ENCODE measurements around the gene ADARB2.

ADARB2 gene

DNA sequence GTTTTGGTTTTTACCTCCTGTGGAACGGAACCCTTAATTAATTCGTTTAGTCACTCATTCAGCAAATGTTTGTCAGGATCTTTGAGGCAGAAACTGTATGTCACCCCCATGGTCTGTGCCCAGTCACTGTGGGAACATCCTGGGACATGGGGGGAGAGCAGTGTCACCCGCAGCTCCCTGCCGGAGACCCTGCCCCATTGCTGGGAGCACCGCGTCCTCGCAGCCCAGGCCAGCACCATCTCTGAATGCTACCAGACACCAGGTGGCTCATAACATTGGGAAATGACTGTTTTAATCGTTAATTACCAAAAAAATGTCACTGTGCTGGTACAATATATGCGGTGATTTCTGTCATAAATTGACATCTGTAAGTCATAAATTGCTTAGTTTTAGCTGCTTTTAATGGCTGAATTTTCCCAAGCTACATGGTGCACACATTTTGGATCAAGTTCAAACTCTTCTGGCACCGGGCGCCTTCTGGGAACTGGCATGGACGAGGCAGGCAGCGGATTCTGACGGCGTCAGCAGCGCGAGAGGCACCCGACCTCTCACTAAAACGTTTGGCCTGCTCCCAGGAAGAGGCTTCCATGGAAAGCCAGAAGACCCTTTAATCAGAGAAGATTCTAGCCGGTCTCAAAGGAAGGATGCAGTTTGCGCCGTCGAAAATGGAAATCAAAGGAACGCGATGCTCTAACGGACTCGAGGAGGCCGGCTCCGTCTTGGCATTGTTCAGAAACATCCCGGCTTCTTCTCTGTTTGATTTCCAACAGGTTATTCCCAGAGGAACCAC, 184.2 kb downstream of the ADARB2 start:
- no peak for DNase-seq (ENCODE audit: low read depth in 1 of 2, low spot score in 1 of 2)
- Histone ChIP-seq H3K27ac (replicated peaks) (no peak overlapping the region), H3K27me3 (ENCODE audit: insufficient read depth, poor library complexity, severe bottlenecking) (no peaks in the 10 kb centered on the region), H3K4me3 (replicated peaks; ENCODE audit: insufficient read depth, low read length) (no peak overlapping the region)
- TF ChIP-seq SPI1 (IDR thresholded peaks at IDR 0.05; ENCODE audit: borderline replicate concordance, low read depth), result no peak
- TF ChIP-seq, protein P1, sequence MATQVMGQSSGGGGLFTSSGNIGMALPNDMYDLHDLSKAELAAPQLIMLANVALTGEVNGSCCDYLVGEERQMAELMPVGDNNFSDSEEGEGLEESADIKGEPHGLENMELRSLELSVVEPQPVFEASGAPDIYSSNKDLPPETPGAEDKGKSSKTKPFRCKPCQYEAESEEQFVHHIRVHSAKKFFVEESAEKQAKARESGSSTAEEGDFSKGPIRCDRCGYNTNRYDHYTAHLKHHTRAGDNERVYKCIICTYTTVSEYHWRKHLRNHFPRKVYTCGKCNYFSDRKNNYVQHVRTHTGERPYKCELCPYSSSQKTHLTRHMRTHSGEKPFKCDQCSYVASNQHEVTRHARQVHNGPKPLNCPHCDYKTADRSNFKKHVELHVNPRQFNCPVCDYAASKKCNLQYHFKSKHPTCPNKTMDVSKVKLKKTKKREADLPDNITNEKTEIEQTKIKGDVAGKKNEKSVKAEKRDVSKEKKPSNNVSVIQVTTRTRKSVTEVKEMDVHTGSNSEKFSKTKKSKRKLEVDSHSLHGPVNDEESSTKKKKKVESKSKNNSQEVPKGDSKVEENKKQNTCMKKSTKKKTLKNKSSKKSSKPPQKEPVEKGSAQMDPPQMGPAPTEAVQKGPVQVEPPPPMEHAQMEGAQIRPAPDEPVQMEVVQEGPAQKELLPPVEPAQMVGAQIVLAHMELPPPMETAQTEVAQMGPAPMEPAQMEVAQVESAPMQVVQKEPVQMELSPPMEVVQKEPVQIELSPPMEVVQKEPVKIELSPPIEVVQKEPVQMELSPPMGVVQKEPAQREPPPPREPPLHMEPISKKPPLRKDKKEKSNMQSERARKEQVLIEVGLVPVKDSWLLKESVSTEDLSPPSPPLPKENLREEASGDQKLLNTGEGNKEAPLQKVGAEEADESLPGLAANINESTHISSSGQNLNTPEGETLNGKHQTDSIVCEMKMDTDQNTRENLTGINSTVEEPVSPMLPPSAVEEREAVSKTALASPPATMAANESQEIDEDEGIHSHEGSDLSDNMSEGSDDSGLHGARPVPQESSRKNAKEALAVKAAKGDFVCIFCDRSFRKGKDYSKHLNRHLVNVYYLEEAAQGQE (IDR thresholded peaks at IDR 0.05; ENCODE audit: insufficient replicate concordance, low read depth), result no peak
- TF ChIP-seq GABPA (IDR thresholded peaks at IDR 0.05; ENCODE audit: low read depth), result no peak
- TF ChIP-seq POLR2AphosphoS5 (IDR thresholded peaks at IDR 0.05; ENCODE audit: low read depth), result no peak
- TF ChIP-seq, protein P2, sequence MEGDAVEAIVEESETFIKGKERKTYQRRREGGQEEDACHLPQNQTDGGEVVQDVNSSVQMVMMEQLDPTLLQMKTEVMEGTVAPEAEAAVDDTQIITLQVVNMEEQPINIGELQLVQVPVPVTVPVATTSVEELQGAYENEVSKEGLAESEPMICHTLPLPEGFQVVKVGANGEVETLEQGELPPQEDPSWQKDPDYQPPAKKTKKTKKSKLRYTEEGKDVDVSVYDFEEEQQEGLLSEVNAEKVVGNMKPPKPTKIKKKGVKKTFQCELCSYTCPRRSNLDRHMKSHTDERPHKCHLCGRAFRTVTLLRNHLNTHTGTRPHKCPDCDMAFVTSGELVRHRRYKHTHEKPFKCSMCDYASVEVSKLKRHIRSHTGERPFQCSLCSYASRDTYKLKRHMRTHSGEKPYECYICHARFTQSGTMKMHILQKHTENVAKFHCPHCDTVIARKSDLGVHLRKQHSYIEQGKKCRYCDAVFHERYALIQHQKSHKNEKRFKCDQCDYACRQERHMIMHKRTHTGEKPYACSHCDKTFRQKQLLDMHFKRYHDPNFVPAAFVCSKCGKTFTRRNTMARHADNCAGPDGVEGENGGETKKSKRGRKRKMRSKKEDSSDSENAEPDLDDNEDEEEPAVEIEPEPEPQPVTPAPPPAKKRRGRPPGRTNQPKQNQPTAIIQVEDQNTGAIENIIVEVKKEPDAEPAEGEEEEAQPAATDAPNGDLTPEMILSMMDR (IDR thresholded peaks at IDR 0.05; ENCODE audit: insufficient read depth, low read length), result no peak

DNA sequence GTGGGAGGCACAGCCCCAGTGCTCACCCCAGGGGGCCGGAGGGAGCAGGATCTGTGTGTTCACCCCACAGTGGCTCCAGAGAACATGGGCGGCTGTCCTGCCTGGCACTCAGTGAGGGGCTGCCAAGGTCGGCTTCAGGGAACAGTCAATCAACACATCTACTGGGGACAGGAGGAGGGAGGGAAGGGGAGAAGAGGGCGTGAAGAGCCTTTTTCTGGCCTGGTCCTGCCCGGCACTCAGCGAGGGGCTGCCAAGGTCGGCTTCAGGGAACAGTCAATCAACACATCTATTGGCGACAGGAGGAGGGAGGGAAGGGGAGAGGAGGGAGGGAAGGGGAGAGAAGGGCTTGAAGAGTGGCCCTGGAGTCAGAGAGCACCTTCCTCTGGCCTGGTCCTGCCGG, 184.9 kb downstream of the ADARB2 start:
- no peak overlapping the region for H3K4me3 ChIP-seq (replicated peaks; ENCODE audit: insufficient read depth, low read length)
- no peaks in the 10 kb centered on the region for H3K27me3 ChIP-seq (ENCODE audit: insufficient read depth, poor library complexity, severe bottlenecking)
- TF ChIP-seq, protein P1 (IDR thresholded peaks at IDR 0.05; ENCODE audit: insufficient replicate concordance, low read depth), result no peak
- TF ChIP-seq POLR2AphosphoS5 (IDR thresholded peaks at IDR 0.05; ENCODE audit: low read depth) (no peak), SPI1 (IDR thresholded peaks at IDR 0.05; ENCODE audit: borderline replicate concordance, low read depth) (no peak), GABPA (IDR thresholded peaks at IDR 0.05; ENCODE audit: low read depth) (no peak)
- TF ChIP-seq, protein P2 (IDR thresholded peaks at IDR 0.05; ENCODE audit: insufficient read depth, low read length), result no peak
- no peak overlapping the region for H3K27ac ChIP-seq (replicated peaks)
- DNase-seq (ENCODE audit: low read depth in 1 of 2, low spot score in 1 of 2), result no peak

DNA sequence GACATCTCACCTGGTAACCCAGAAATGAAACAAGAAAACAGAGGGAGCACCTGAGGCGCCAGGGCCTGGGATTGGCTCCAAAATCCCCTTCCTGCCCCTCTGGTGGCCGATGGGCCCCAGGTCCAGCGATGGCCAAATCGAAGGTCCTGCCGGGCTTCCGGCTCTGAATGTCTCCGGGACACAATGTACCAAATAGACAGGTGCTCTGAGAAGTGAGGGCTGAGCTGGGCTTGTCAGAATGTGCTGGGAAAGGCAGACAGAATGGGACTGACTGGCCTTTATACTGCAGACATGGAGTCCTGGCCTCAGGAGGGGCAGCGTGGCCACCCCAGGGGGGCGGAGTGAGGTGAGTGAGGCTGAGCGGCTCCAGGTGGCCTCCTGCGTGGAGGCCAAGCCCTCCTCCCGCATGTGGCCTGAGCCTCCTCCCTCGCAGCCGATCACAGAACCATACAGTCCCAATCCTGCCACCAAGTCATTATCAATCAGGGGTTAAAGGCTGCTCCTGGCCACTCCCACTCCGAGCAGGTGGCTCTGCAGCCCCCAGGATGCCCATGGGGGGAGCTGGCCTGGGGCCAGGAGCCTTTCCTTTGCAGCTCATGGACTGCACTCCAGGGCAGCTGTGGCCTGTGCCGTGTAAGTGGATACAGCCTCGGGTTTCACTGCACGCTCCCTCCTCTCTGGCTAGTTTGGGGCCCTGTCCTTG, 185.5 kb downstream of the ADARB2 start:
- no peak overlapping the region for H3K4me3 ChIP-seq (replicated peaks; ENCODE audit: insufficient read depth, low read length)
- H3K27me3 ChIP-seq (ENCODE audit: insufficient read depth, poor library complexity, severe bottlenecking), result no peaks in the 10 kb centered on the region
- TF ChIP-seq, protein P1 (IDR thresholded peaks at IDR 0.05; ENCODE audit: insufficient replicate concordance, low read depth), result no peak
- no peak for DNase-seq (ENCODE audit: low read depth in 1 of 2, low spot score in 1 of 2)
- H3K27ac ChIP-seq (replicated peaks), result no peak overlapping the region

All from HL-60 (cell line).